DOHH2 (cell line): ENCODE measurements around the gene GDAP1L1.

Experiments
- H3F3A ChIP-seq: fragments of 200-600 bp; sonication (generic), shearing (Covaris generic); 2 replicates; pipeline ENCODE4 v1.6.0; 2016; ENCODE audit warnings: antibody characterized with exemption, mild to moderate bottlenecking; ENCODE audit not compliant: control insufficient read depth, insufficient read depth
- H3K27ac ChIP-seq: fragments of 200-600 bp; sonication (generic); 2 replicates; pipeline ENCODE4 v1.5.1; 2014; ENCODE audit warnings: low read depth, mild to moderate bottlenecking, low read length, moderate library complexity
- H3K27me3 ChIP-seq: fragments of 200-600 bp; sonication (generic); 2 replicates; pipeline ENCODE4 v1.6.1; 2014; ENCODE audit warnings: mild to moderate bottlenecking, low read length, mixed read lengths; ENCODE audit not compliant: control insufficient read depth
- H3K36me3 ChIP-seq: fragments of 200-600 bp; sonication (generic); 2 replicates; pipeline ENCODE4 v1.6.1; 2014; ENCODE audit warnings: mild to moderate bottlenecking, low read length, moderate library complexity, mixed read lengths; ENCODE audit not compliant: control insufficient read depth
- H3K4me1 ChIP-seq: fragments of 200-600 bp; sonication (generic); 2 replicates; pipeline ENCODE4 v1.6.1; 2014; ENCODE audit warnings: mild to moderate bottlenecking, low read length, mixed read lengths; ENCODE audit not compliant: control insufficient read depth
- H3K4me2 ChIP-seq: fragments of 200-600 bp; sonication (generic); 2 replicates; pipeline ENCODE4 v1.6.0; 2014; ENCODE audit warnings: mild to moderate bottlenecking, low read length, moderate library complexity
- H3K4me3 ChIP-seq: fragments of 200-600 bp; sonication (generic); 2 replicates; pipeline ENCODE4 v1.5.1; 2014; ENCODE audit warnings: mild to moderate bottlenecking, low read length, mixed read lengths
- H3K79me2 ChIP-seq: fragments of 200-600 bp; sonication (generic); 2 replicates; pipeline ENCODE4 v1.6.1; 2014; ENCODE audit warnings: mild to moderate bottlenecking, low read length, mixed read lengths; ENCODE audit not compliant: control insufficient read depth
- H3K9me2 ChIP-seq: fragments of 200-600 bp; sonication (generic); replicated peaks from 2 replicates; pipeline ENCODE4 v1.6.1; 2014; ENCODE audit warnings: mild to moderate bottlenecking, low read length, mixed read lengths; ENCODE audit not compliant: control insufficient read depth
- H3K9me3 ChIP-seq: fragments of 200-600 bp; sonication (generic); 2 replicates; pipeline ENCODE4 v1.6.1; 2014; ENCODE audit warnings: antibody characterized with exemption, low read length, mixed read lengths; ENCODE audit not compliant: control insufficient read depth, insufficient read depth
- H4K20me1 ChIP-seq: fragments of 200-600 bp; sonication (generic); 2 replicates; pipeline ENCODE4 v1.6.0; 2014; ENCODE audit warnings: low read depth, mild to moderate bottlenecking, antibody characterized with exemption, low read length, moderate library complexity; ENCODE audit not compliant: control insufficient read depth, insufficient read depth
- CTCF ChIP-seq: fragments of 200-600 bp; sonication (generic); IDR thresholded peaks from one replicate; pipeline ENCODE4 v1.5.1; 2014; ENCODE audit warnings: antibody characterized with exemption, mild to moderate bottlenecking, low read depth, low read length; ENCODE audit not compliant: poor library complexity, severe bottlenecking
- EZH2phosphoT487 ChIP-seq: fragments of 200-600 bp; sonication (generic); IDR thresholded peaks from 2 replicates; pipeline ENCODE4 v1.6.1; 2017; ENCODE audit warnings: borderline replicate concordance, mild to moderate bottlenecking, antibody characterized with exemption, low read length, moderate library complexity, mixed read lengths

GDAP1L1 gene

GRCh38 chr20:44200983-44201382 is 46.1 kb upstream of the GDAP1L1 start:
- Histone ChIP-seq H4K20me1 (no peaks in the 10 kb centered on the region), H3K36me3 (peaks cover 84% of the 10 kb centered on the region), H3K27me3 (no peaks in the 10 kb centered on the region), H3K4me2 (no peak overlapping the region), H3K4me1 (no peaks in the 10 kb centered on the region), H3K27ac (no peak overlapping the region), H3F3A (no peaks in the 10 kb centered on the region), H3K9me2 (no peaks in the 10 kb centered on the region), H3K4me3 (no peak overlapping the region), H3K9me3 (no peaks in the 10 kb centered on the region), H3K79me2 (peaks cover 35% of the 10 kb centered on the region)
- TF ChIP-seq CTCF (no peak), EZH2phosphoT487 (no peak)

- peaks cover 57% of the 10 kb centered on the region for H3K79me2 ChIP-seq
- TF ChIP-seq EZH2phosphoT487 (no peak), CTCF (no peak)
- no peaks in the 10 kb centered on the region for H3K27me3 ChIP-seq
- H3K4me3 ChIP-seq = no peak overlapping the region
- peaks cover 14% of the 10 kb centered on the region for H3K4me1 ChIP-seq
- H4K20me1 ChIP-seq = peaks cover 1% of the 10 kb centered on the region; the same call in 1 of the 2 replicates
- no peaks in the 10 kb centered on the region for H3K9me2 ChIP-seq
- H3K36me3 ChIP-seq = peaks cover 82% of the 10 kb centered on the region
- no peaks in the 10 kb centered on the region for H3F3A ChIP-seq
- H3K9me3 ChIP-seq = no peaks in the 10 kb centered on the region
- no peak overlapping the region for H3K27ac ChIP-seq
- H3K4me2 ChIP-seq = no peak overlapping the region
Observed at GRCh38 chr20:44203161-44203560, 43.9 kb upstream of the GDAP1L1 start.

- TF ChIP-seq EZH2phosphoT487 (no peak), CTCF (no peak)
- Histone ChIP-seq H3K79me2 (peaks cover 68% of the 10 kb centered on the region), H3K36me3 (peaks cover 82% of the 10 kb centered on the region)
Observed at GRCh38 chr20:44204156-44204831, 42.8 kb upstream of the GDAP1L1 start.

More at GRCh38 chr20:44204156-44204831, 42.8 kb upstream of the GDAP1L1 start:
- H3K27ac ChIP-seq = no peak overlapping the region
- no peak overlapping the region for H3K4me2 ChIP-seq
- H3K9me2 ChIP-seq = no peaks in the 10 kb centered on the region
- H4K20me1 ChIP-seq = peaks cover 13% of the 10 kb centered on the region
- no peak overlapping the region for H3K4me3 ChIP-seq
- no peaks in the 10 kb centered on the region for H3K9me3 ChIP-seq
- H3K27me3 ChIP-seq = no peaks in the 10 kb centered on the region
- no peaks in the 10 kb centered on the region for H3F3A ChIP-seq
- peaks cover 25% of the 10 kb centered on the region for H3K4me1 ChIP-seq
